Right lobe of liver (tissue), 6 donors: ENCODE results near the gene C5AR2. TPM values are rescaled to one million over a fixed set of nuclear protein-coding genes. Genes with fewer than 3 reads are reported as not detected.
"Not testable (repeated sequence)": the region's sequence is repeated elsewhere in the genome, so short reads cannot be mapped to it uniquely, and the experiment has no call there.

Source experiments
- ATAC-seq, 4 donors: fragments of 200-7000 bp; cut with Tn5 transposase; one replicate each; pipeline ENCODE4 v1.9.1; 2020; ENCODE audit warnings: mild to moderate bottlenecking in 4 of 4, moderate library complexity in 4 of 4
- DNase-seq, 3 donors: peaks; one replicate each; pipeline ENCODE4 v3.0.0-alpha.2; 2020
- H3K27ac ChIP-seq, 3 donors: fragments of 200-600 bp; one replicate each; pipeline ENCODE4 v1.8.0; 2022
- H3K27me3 ChIP-seq, 2 donors: fragments of 200-600 bp; one replicate each; pipeline ENCODE4 v1.8.0; 2022
- H3K36me3 ChIP-seq, 4 donors: fragments of 200-600 bp; sonication (generic) in 1 of 4; one replicate each; pipeline versions ENCODE4 v1.5.1 to v1.8.0; 2017 to 2022; ENCODE audit warnings: control low read depth in 1 of 4
- H3K4me1 ChIP-seq, 4 donors: fragments of 200-600 bp; sonication (generic) in 1 of 4; one replicate each; pipeline versions ENCODE4 v1.5.1 to v1.8.0; 2017 to 2022; ENCODE audit warnings: control low read depth in 1 of 4
- H3K4me3 ChIP-seq, 3 donors: fragments of 200-600 bp; one replicate each; pipeline ENCODE4 v1.8.0; 2022
- H3K9me3 ChIP-seq, 4 donors: fragments of 200-600 bp; sonication (generic) in 1 of 4; one replicate each; pipeline versions ENCODE4 v1.5.1 to v1.8.0; 2017 to 2022; ENCODE audit warnings: control low read depth in 1 of 4
- CTCF ChIP-seq, 4 donors: fragments of 200-600 bp in 3 of 4; fragments of 450-650 bp in 1 of 4; IDR thresholded peaks; one replicate each; pipeline versions ENCODE4 v1.5.1 to v1.8.0; 2016 to 2022; ENCODE audit warnings: antibody characterized with exemption in 4 of 4, mild to moderate bottlenecking in 2 of 4
- POLR2A ChIP-seq: fragments of 450-650 bp; IDR thresholded peaks from one replicate; pipeline ENCODE4 v1.6.1; 2017; ENCODE audit warnings: antibody characterized with exemption, mild to moderate bottlenecking
- WGBS: methylation state at CpG from one replicate; pipeline ENCODE4 v1.1.6; 2018; ENCODE audit warnings: low coverage, low lambda C conversion rate; ENCODE audit not compliant: insufficient coverage; ENCODE audit errors: missing lambda C conversion rate; 5-methylcytosine and 5-hydroxymethylcytosine counted together
- intact Hi-C, 2 donors: fragments of 100-400 bp; cut with DNase I; formaldehyde crosslinking; loops; one replicate each; pipeline versions ENCODE4 v1.11.2 to v1.14.1; 2022
- total RNA-seq, 6 experiments: library from RNA; depleted of rRNA in 2 of 6; stranded (reverse); fragments of >200 nt in 2 of 6; fragmentation: NEBNext Ultra II Directional in 3 of 6; extraction: Animal tissue kit (Norgen Biotek cat#: 25700) in 3 of 6; gene quantifications; one replicate each; pipeline versions ENCODE4 v1.1.0 to v1.2.4, GENCODE V29; 2016 to 2023
- donor health status: DM: no; HTN: yes; CAD: no.
- donor health status: DM: no; HTN: no; CAD: no.
- donor health status: DM: no; HTN: no; CAD: no.
- donor health status: DM: no; HTN: yes; CAD: no.
- donor health status: DM: no; HTN: yes; CAD: no.

C5AR2 gene
- total RNA-seq, 6 experiments from 2014 or later = 1.1 to 6.6 (median 3.7) TPM

GRCh38 chr19:47340477-47341208 lies 8.7 kb downstream of the C5AR2 start:
- Histone ChIP-seq H3K27ac (no peak overlapping the region), H3K4me1 (no peaks in the 10 kb centered on the region), H3K27me3 (no peaks in the 10 kb centered on the region), H3K4me3 (no peak overlapping the region), H3K36me3 (no peaks in the 10 kb centered on the region), H3K9me3 (no peaks in the 10 kb centered on the region)
- DNase-seq (no peak), ATAC-seq (no peak)
- 81% methylated on average over 5 of the region's 29 CpGs for WGBS
- TF ChIP-seq CTCF (IDR thresholded peaks at IDR 0.05) = no peak
- no peak for TF ChIP-seq POLR2A
- intact Hi-C loops = no loop called here

- 93% methylated on average over 2 of the region's 4 CpGs for WGBS
- Histone ChIP-seq H3K4me3 (no peak overlapping the region), H3K27ac (no peak overlapping the region), H3K9me3 (no peaks in the 10 kb centered on the region), H3K36me3 (no peaks in the 10 kb centered on the region), H3K27me3 (no peaks in the 10 kb centered on the region), H3K4me1 (no peaks in the 10 kb centered on the region)
- TF ChIP-seq CTCF (IDR thresholded peaks at IDR 0.05) = no peak
- TF ChIP-seq POLR2A = no peak
- intact Hi-C loops = no loop called here
- DNase-seq (no peak), ATAC-seq (no peak)
These were observed 9.8 kb downstream of the C5AR2 start for GRCh38 chr19:47341734-47342133.

- TF ChIP-seq CTCF (IDR thresholded peaks at IDR 0.05) (no peak), POLR2A (no peak)
- H3K4me3 ChIP-seq = no peak overlapping the region
- DNase-seq (no peak), ATAC-seq (no peak)
- no peak overlapping the region for H3K27ac ChIP-seq
- H3K27me3 ChIP-seq = no peaks in the 10 kb centered on the region
- WGBS = 83% methylated on average over 9 of the region's 11 CpGs
- intact Hi-C loops = no loop called here
- H3K4me1 ChIP-seq = no peaks in the 10 kb centered on the region
- no peaks in the 10 kb centered on the region for H3K9me3 ChIP-seq
- no peaks in the 10 kb centered on the region for H3K36me3 ChIP-seq
These were observed 11.3 kb downstream of the C5AR2 start for GRCh38 chr19:47343194-47343802.

- Histone ChIP-seq H3K4me3 (no peak overlapping the region), H3K9me3 (no peaks in the 10 kb centered on the region), H3K27me3 (no peaks in the 10 kb centered on the region), H3K36me3 (no peaks in the 10 kb centered on the region), H3K4me1 (peaks cover 0 to 3% (median 0%) of the 10 kb centered on the region in 4 donors), H3K27ac (no peak overlapping the region)
- DNase-seq (no peak), ATAC-seq (no peak)
- TF ChIP-seq POLR2A = no peak
- no peak for TF ChIP-seq CTCF (IDR thresholded peaks at IDR 0.05)
- intact Hi-C loops = no loop called here
- WGBS = no CpG with 5 or more reads among the region's 1 CpG
These were observed 12.4 kb downstream of the C5AR2 start for GRCh38 chr19:47344425-47344824.

GRCh38 chr19:47346024-47346423 lies 14.0 kb downstream of the C5AR2 start:
- H3K36me3 ChIP-seq, ATAC-seq, intact Hi-C loops, DNase-seq, H3K4me3 ChIP-seq, H3K27ac ChIP-seq, H3K9me3 ChIP-seq, H3K27me3 ChIP-seq: not testable (repeated sequence)
- WGBS = 67% methylated on average over 1 of the region's 6 CpGs
- H3K4me1 ChIP-seq = peaks cover 0 to 13% (median 6%) of the 10 kb centered on the region in 4 donors
